CD4-positive, alpha-beta memory T cell (primary cell): ENCODE results near the gene HAVCR1. TPM values are rescaled to one million over a fixed set of nuclear protein-coding genes. Genes with fewer than 3 reads are reported as not detected.
"Not testable (repeated sequence)": the region's sequence is repeated elsewhere in the genome, so short reads cannot be mapped to it uniquely, and the experiment has no call there.

Experiments
- CTCF ChIA-PET: fragments of 350-600 bp; sonication (Branson Sonifier 250); formaldehyde crosslinking; loops from one replicate; lab custom pipeline; 2021; ENCODE audit warnings: inconsistent platforms; ENCODE audit not compliant: partially characterized antibody; lab: Charles Lee
- POLR2A ChIA-PET: fragments of 350-600 bp; sonication (Branson Sonifier 250); formaldehyde crosslinking; loops from one replicate; lab custom pipeline; 2021; ENCODE audit not compliant: partially characterized antibody; lab: Charles Lee
- DNase-seq, 5 donors: peaks; one replicate each; pipeline versions ENCODE4 v3.0.0 to v3.0.0-alpha.2; 2020 to 2022; ENCODE audit warnings: mixed read lengths in 1 of 5
- H3K27ac ChIP-seq: one replicate; pipeline ENCODE4 v1.7.0; 2013; ENCODE audit warnings: low read depth, low read length
- H3K27me3 ChIP-seq: 2 replicates; pipeline ENCODE4 v1.7.0; 2013; ENCODE audit warnings: mild to moderate bottlenecking, low read length, moderate library complexity; ENCODE audit not compliant: insufficient read depth
- H3K36me3 ChIP-seq: 2 replicates; pipeline ENCODE4 v1.7.0; 2013; ENCODE audit warnings: mild to moderate bottlenecking, low read length, moderate library complexity; ENCODE audit not compliant: insufficient read depth
- H3K4me1 ChIP-seq: 2 replicates; pipeline ENCODE4 v1.7.0; 2013; ENCODE audit warnings: mild to moderate bottlenecking, low read length, moderate library complexity; ENCODE audit not compliant: insufficient read depth
- H3K4me3 ChIP-seq, 2 donors: one replicate each; pipeline ENCODE4 v1.7.0; 2013; ENCODE audit warnings: low read length in 2 of 2, mild to moderate bottlenecking in 1 of 2
- H3K9me3 ChIP-seq, 2 donors: one replicate each; pipeline ENCODE4 v1.7.0; 2013; ENCODE audit warnings: low read length in 2 of 2, control low read depth in 1 of 2; ENCODE audit not compliant: control insufficient read depth in 1 of 2
- H3K27ac Mint-ChIP-seq, 7 donors: one replicate each; pipeline ENCODE4 v1.8.0; 2020 to 2021; ENCODE audit warnings: mixed read lengths in 7 of 7, mild to moderate bottlenecking in 6 of 7, inconsistent platforms in 3 of 7, moderate library complexity in 3 of 7
- H3K27me3 Mint-ChIP-seq, 2 donors: one replicate each; pipeline ENCODE4 v1.8.0; 2020 to 2021; ENCODE audit warnings: mixed read lengths in 2 of 2
- H3K36me3 Mint-ChIP-seq, 2 donors: one replicate each; pipeline ENCODE4 v1.8.0; 2020 to 2021; ENCODE audit warnings: mixed read lengths in 2 of 2, inconsistent platforms in 1 of 2, mild to moderate bottlenecking in 1 of 2
- H3K4me1 Mint-ChIP-seq, 4 donors: one replicate each; pipeline ENCODE4 v1.8.0; 2020 to 2021; ENCODE audit warnings: mixed read lengths in 4 of 4, mild to moderate bottlenecking in 1 of 4
- H3K4me3 Mint-ChIP-seq, 8 donors: one replicate each; pipeline ENCODE4 v1.8.0; 2020 to 2021; ENCODE audit warnings: mixed read lengths in 8 of 8, mild to moderate bottlenecking in 7 of 8, moderate library complexity in 6 of 8, inconsistent platforms in 3 of 8
- H3K9me3 Mint-ChIP-seq, 8 donors: one replicate each; pipeline ENCODE4 v1.8.0; 2020 to 2021; ENCODE audit warnings: mixed read lengths in 8 of 8, mild to moderate bottlenecking in 5 of 8, inconsistent platforms in 3 of 8, moderate library complexity in 1 of 8
- intact Hi-C: fragments of 100-400 bp; cut with micrococcal nuclease; formaldehyde crosslinking; loops from one replicate; pipeline ENCODE4 v1.15.1; 2023
- polyA plus RNA-seq, 2 donors: library from polyadenylated mRNA; unstranded; fragments of 300-500 nt; fragmentation: Illumina TruSeq; gene quantifications; one replicate each; pipeline ENCODE4 v1.2.3, GENCODE V29; 2021
- total RNA-seq, 2 experiments: library from RNA; stranded (reverse); gene quantifications; one replicate each; pipeline ENCODE4 v1.2.3, GENCODE V29; 2021

Gene HAVCR1
- total and polyA plus RNA-seq, 4 experiments from 2014 or later, result 0.91 to 10.1 (median 3.3) TPM

DNA sequence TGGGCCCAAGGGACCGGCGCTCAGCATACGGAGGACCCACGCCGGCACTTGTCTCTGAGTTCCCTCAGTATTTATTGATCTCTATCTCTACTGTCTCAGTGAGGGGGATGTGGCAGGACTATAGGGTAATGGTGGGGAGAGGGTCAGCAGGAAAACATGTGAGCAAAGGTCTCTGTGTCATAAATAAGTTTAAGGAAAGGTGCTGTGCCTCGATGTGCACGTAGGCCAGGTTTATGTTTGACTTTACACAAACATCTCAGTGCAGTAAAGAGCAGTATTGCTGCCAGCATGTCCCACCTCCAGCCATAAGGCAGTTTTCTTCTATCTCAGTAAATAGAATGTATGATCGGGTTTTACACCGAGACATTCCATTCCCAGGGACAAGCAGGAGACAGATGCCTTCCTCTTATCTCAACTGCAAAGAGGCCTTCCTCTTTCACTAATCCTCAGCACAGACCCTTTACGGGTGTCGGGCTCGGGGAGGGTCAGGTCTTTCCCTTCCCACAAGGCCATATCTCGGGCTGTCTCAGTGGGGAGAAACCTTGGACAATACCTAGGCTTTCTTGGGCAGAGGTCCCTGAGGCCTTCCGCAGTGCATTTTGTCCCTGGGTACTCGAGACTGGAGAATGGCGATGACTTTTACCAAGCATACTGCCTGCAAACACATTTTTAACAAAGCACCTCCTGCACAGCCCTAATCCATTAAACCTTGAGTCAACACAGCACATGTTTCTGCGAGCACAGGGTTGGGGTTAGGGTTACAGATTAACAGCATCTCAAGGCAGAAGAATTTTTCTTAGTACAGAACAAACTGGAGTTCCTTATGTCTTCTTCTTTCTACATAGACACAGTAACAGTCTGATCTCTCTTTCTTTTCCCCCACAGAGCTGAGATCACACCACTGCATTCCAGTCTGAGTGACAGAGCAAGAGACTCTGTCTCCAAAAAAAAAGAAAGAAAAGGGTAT lies 24.5 kb downstream of the HAVCR1 start:
- intact Hi-C loops, H3K4me3 ChIP-seq, H3K4me3 Mint-ChIP-seq, H3K27me3 ChIP-seq, H3K36me3 ChIP-seq, POLR2A ChIA-PET, H3K36me3 Mint-ChIP-seq, H3K4me1 ChIP-seq, H3K27ac ChIP-seq, H3K27me3 Mint-ChIP-seq, DNase-seq, H3K9me3 ChIP-seq, H3K9me3 Mint-ChIP-seq, CTCF ChIA-PET: not testable (repeated sequence)
- Mint-ChIP-seq H3K27ac (peak overlapping the region in 2 of 7 donors; percentile 2 to 28), H3K4me1 (peaks cover 8 to 15% (median 11%) of the 10 kb centered on the region in 4 donors)

GRCh38 chr5:157033071-157033583 lies 25.8 kb downstream of the HAVCR1 start:
- Histone ChIP-seq H3K36me3 (no peaks in the 10 kb centered on the region), H3K9me3 (no peaks in the 10 kb centered on the region), H3K4me3 (no peak overlapping the region), H3K27me3 (no peaks in the 10 kb centered on the region), H3K4me1 (peaks cover 3% of the 10 kb centered on the region), H3K27ac (no peak overlapping the region)
- Mint-ChIP-seq H3K27ac (peak overlapping the region in 1 of 7 donors; percentile 73), H3K36me3 (peaks cover 4 to 8% of the 10 kb centered on the region in 2 donors), H3K4me3 (no peak overlapping the region), H3K9me3 (no peaks in the 10 kb centered on the region), H3K4me1 (peaks cover 3 to 9% (median 6%) of the 10 kb centered on the region in 4 donors), H3K27me3 (no peaks in the 10 kb centered on the region)
- no peak for DNase-seq
- CTCF ChIA-PET, result no interaction called here
- POLR2A ChIA-PET, result no interaction called here
- intact Hi-C loops, result no loop called here

- no peaks in the 10 kb centered on the region for H3K27me3 ChIP-seq
- no peaks in the 10 kb centered on the region for H3K36me3 ChIP-seq
- no peak overlapping the region for H3K4me3 ChIP-seq
- peak overlapping the region in 1 of 7 donors; percentile 42 for H3K27ac Mint-ChIP-seq
- no peaks in the 10 kb centered on the region for H3K27me3 Mint-ChIP-seq
- POLR2A ChIA-PET, result no interaction called here
- no peak overlapping the region for H3K27ac ChIP-seq
- no peaks in the 10 kb centered on the region for H3K9me3 ChIP-seq
- no peak for DNase-seq
- H3K9me3 Mint-ChIP-seq, result no peaks in the 10 kb centered on the region
- H3K4me1 Mint-ChIP-seq, result peaks cover 0 to 7% (median 4%) of the 10 kb centered on the region in 4 donors
- H3K4me1 ChIP-seq, result peaks cover 4% of the 10 kb centered on the region
- CTCF ChIA-PET, result interaction anchor here (0.5 kb wide), 1 partner anchor 8 kb away, joined by 4 read pairs; no protein-coding TSS in a partner anchor
- no peak overlapping the region for H3K4me3 Mint-ChIP-seq
- peaks cover 4% of the 10 kb centered on the region in 2 donors for H3K36me3 Mint-ChIP-seq
- intact Hi-C loops, result no loop called here
Measured at GRCh38 chr5:157030692-157031091, 28.2 kb downstream of the HAVCR1 start.

- Mint-ChIP-seq H3K36me3 (peaks cover 4% of the 10 kb centered on the region in 2 donors), H3K4me3 (no peak overlapping the region), H3K4me1 (peaks cover 9 to 19% (median 15%) of the 10 kb centered on the region in 4 donors), H3K27me3 (no peaks in the 10 kb centered on the region), H3K27ac (peak overlapping the region in 1 of 7 donors; percentile 15), H3K9me3 (no peaks in the 10 kb centered on the region)
- DNase-seq, result no peak
- intact Hi-C loops, result no loop called here
- no peaks in the 10 kb centered on the region for H3K36me3 ChIP-seq
- CTCF ChIA-PET, result interaction anchor here (0.7 to 0.8 kb wide), 2 partner anchors 919 to 1026 kb away, joined by 3 read pairs; no protein-coding TSS in a partner anchor
- no peak overlapping the region for H3K4me3 ChIP-seq
- no peaks in the 10 kb centered on the region for H3K27me3 ChIP-seq
- H3K9me3 ChIP-seq, result no peaks in the 10 kb centered on the region
- POLR2A ChIA-PET, result no interaction called here
- peaks cover 17% of the 10 kb centered on the region for H3K4me1 ChIP-seq
- H3K27ac ChIP-seq, result no peak overlapping the region
Measured at GRCh38 chr5:157029457-157029856, 29.5 kb downstream of the HAVCR1 start.

- H3K27me3 Mint-ChIP-seq, H3K4me3 Mint-ChIP-seq, POLR2A ChIA-PET, DNase-seq, H3K27me3 ChIP-seq, H3K9me3 Mint-ChIP-seq, intact Hi-C loops, H3K27ac ChIP-seq, H3K36me3 ChIP-seq, H3K9me3 ChIP-seq, H3K4me3 ChIP-seq, H3K27ac Mint-ChIP-seq, H3K36me3 Mint-ChIP-seq: not testable (repeated sequence)
- peaks cover 22% of the 10 kb centered on the region for H3K4me1 ChIP-seq
- CTCF ChIA-PET, result interaction anchor here (1.6 to 2.1 kb wide), 2 partner anchors 10 to 22 kb away, joined by 5 to 7 read pairs; no protein-coding TSS in a partner anchor
- peaks cover 9 to 22% (median 17%) of the 10 kb centered on the region in 4 donors for H3K4me1 Mint-ChIP-seq
Measured at GRCh38 chr5:157027663-157028062, 31.3 kb downstream of the HAVCR1 start.

- H3K9me3 Mint-ChIP-seq, result no peaks in the 10 kb centered on the region
Measured at GRCh38 chr5:157026789-157027424, 32.0 kb downstream of the HAVCR1 start.

More at GRCh38 chr5:157026789-157027424, 32.0 kb downstream of the HAVCR1 start:
- ChIA-PET CTCF (interaction anchor here (1.1 to 2.1 kb wide), 3 partner anchors 11 to 116 kb away, joined by 3 to 7 read pairs (median 5); partner anchors contain the start of gene MED7), POLR2A (no interaction called here)
- Mint-ChIP-seq H3K4me3 (no peak overlapping the region), H3K27me3 (no peaks in the 10 kb centered on the region), H3K36me3 (peaks cover 0 to 4% of the 10 kb centered on the region in 2 donors), H3K4me1 (peaks cover 9 to 28% (median 17%) of the 10 kb centered on the region in 4 donors), H3K27ac (peak overlapping the region in 2 of 7 donors; percentile 11 to 37)
- H3K27ac ChIP-seq, result no peak overlapping the region
- no peaks in the 10 kb centered on the region for H3K9me3 ChIP-seq
- no peaks in the 10 kb centered on the region for H3K27me3 ChIP-seq
- DNase-seq, result no peak
- H3K4me1 ChIP-seq, result peaks cover 22% of the 10 kb centered on the region
- H3K36me3 ChIP-seq, result no peaks in the 10 kb centered on the region
- intact Hi-C loops, result no loop called here
- H3K4me3 ChIP-seq, result no peak overlapping the region
